ENCODE measurements around the gene UBALD1. TPM values are rescaled to one million over a fixed set of nuclear protein-coding genes. Genes with fewer than 3 reads are reported as not detected.

Gene UBALD1
- total and polyA plus RNA-seq, 4 donors = 11.1 to 32.3 (median 20.8) TPM

DNA sequence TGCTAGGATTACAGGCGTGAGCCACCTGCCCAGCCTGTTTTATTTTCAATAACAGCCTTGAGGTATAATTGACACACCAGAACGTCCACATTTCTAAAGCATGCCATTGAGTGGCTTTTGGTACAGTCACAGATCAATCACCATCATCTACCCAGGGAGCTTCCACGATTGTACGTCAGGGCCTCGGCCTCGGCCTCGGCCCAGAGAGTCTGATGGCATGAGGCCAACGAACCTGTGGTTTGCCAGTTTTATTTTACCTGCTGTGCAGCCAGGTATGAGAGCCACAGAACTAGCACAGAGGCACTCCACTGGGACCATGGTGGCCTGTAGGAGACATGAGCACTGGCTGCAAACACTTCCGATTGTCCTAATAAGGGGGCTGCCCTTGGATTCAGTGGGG lies 8.3 kb downstream of the UBALD1 start:
- Histone ChIP-seq H3K4me1 (ENCODE audit: control insufficient read depth in 1 of 2, insufficient read depth in 2 of 2, low read length in 2 of 2) (no peaks in the 10 kb centered on the region), H3K27me3 (ENCODE audit: control insufficient read depth in 1 of 2, insufficient read depth in 2 of 2, low read length in 1 of 2) (no peaks in the 10 kb centered on the region), H3K27ac (ENCODE audit: low read depth in 1 of 2, low read length in 2 of 2) (no peak overlapping the region), H3K36me3 (ENCODE audit: control insufficient read depth in 1 of 2, insufficient read depth in 2 of 2, low read length in 1 of 2) (peaks cover 0 to 1% of the 10 kb centered on the region in 2 donors), H3K9me3 (ENCODE audit: control insufficient read depth, low read length) (no peaks in the 10 kb centered on the region), H3K4me3 (ENCODE audit: low read length in 2 of 2) (no peak overlapping the region)
- ATAC-seq (ENCODE audit: low FRiP score) (no peak), DNase-seq (no peak)
- 81% methylated on average over 9 of the region's 9 CpGs for WGBS, 2 donors
- intact Hi-C loops (cut with DNase I) = no loop called here

DNA sequence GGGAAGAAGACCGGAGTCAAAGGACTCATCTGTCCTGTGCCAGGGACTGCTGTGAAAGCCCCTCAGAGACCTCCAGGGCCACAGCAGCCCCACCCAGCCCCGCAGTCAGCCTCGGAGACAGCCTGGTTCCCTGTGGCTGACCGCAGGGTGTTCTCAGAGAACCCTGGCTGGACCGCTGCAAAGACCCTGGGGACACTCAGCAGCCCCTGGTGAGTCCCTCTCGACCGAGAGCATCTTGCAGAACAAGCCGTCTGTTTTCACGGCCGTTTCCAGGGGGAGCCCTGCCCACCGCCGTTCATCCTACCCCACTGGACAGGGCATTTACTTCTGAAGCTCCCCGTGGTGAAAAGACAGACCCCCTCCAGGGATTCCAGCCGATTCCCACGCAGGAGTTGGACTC lies 10.3 kb downstream of the UBALD1 start:
- DNase-seq (no peak), ATAC-seq (ENCODE audit: low FRiP score) (no peak)
- Histone ChIP-seq H3K27ac (ENCODE audit: low read depth in 1 of 2, low read length in 2 of 2) (no peak overlapping the region), H3K27me3 (ENCODE audit: control insufficient read depth in 1 of 2, insufficient read depth in 2 of 2, low read length in 1 of 2) (no peaks in the 10 kb centered on the region), H3K4me1 (ENCODE audit: control insufficient read depth in 1 of 2, insufficient read depth in 2 of 2, low read length in 2 of 2) (no peaks in the 10 kb centered on the region), H3K4me3 (ENCODE audit: low read length in 2 of 2) (no peak overlapping the region), H3K9me3 (ENCODE audit: control insufficient read depth, low read length) (no peaks in the 10 kb centered on the region), H3K36me3 (ENCODE audit: control insufficient read depth in 1 of 2, insufficient read depth in 2 of 2, low read length in 1 of 2) (peaks cover 0 to 1% of the 10 kb centered on the region in 2 donors)
- 40 to 42% methylated on average over 15 of the region's 15 CpGs for WGBS, 2 donors
- intact Hi-C loops (cut with DNase I) = no loop called here

DNA sequence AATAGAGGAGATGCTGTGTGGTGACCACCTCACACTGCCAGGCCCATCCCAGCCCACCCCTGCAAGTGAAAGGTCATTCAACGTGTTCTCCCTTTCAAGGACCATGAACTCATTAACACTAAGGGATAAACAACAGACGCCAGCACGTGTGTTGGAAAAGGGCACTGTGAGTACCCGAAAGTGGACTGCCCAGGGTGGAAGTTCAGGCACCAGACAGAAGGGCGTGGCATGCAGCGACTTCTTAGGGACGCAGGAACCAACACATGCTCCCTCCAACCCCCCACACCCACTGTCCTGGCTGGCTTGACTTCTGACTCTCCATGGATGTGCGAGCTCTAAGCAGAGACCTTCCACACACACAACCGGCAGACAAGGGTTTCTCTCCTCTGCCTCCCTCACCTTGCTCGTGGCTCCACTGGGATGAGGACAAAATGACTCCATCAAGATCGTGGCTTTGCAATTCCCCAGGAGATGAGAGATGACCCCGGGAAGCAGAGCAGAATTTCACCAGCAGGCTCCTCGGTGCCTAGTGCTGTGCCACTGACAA lies 11.0 kb downstream of the UBALD1 start:
- intact Hi-C loops (cut with DNase I) = no loop called here
- Histone ChIP-seq H3K4me1 (ENCODE audit: control insufficient read depth in 1 of 2, insufficient read depth in 2 of 2, low read length in 2 of 2) (no peaks in the 10 kb centered on the region), H3K27ac (ENCODE audit: low read depth in 1 of 2, low read length in 2 of 2) (no peak overlapping the region), H3K36me3 (ENCODE audit: control insufficient read depth in 1 of 2, insufficient read depth in 2 of 2, low read length in 1 of 2) (peaks cover 0 to 1% of the 10 kb centered on the region in 2 donors), H3K4me3 (ENCODE audit: low read length in 2 of 2) (no peak overlapping the region), H3K27me3 (ENCODE audit: control insufficient read depth in 1 of 2, insufficient read depth in 2 of 2, low read length in 1 of 2) (no peaks in the 10 kb centered on the region), H3K9me3 (ENCODE audit: control insufficient read depth, low read length) (no peaks in the 10 kb centered on the region)
- WGBS, 2 donors = 68 to 69% methylated on average over 13 of the region's 13 CpGs
- ATAC-seq (ENCODE audit: low FRiP score) = no peak
- DNase-seq = no peak

DNA sequence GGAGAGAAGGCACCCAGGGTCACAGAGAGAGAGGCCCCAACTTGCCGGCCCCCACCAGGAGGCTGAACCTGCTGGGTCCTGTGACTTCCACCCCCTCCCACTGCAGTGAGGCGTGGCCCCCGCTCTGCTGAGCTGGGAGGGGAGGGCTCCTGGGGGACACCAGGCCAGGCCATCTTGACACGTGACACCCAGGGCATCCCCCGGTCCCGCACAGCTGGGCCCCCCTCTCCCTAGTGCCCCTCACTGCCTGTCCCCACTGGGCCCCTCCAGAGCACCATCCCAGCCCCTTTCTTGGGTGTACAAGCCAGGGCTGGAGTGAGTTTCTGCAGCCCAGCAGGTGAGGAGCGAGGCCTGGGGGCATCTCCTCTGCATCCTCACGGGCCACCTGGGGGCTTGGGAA lies 12.4 kb downstream of the UBALD1 start:
- WGBS, 2 donors = 42 to 47% methylated on average over 5 to 8 of the region's 8 CpGs
- Histone ChIP-seq H3K4me1 (ENCODE audit: control insufficient read depth in 1 of 2, insufficient read depth in 2 of 2, low read length in 2 of 2) (no peaks in the 10 kb centered on the region), H3K27ac (ENCODE audit: low read depth in 1 of 2, low read length in 2 of 2) (no peak overlapping the region), H3K36me3 (ENCODE audit: control insufficient read depth in 1 of 2, insufficient read depth in 2 of 2, low read length in 1 of 2) (no peaks in the 10 kb centered on the region), H3K4me3 (ENCODE audit: low read length in 2 of 2) (no peak overlapping the region), H3K9me3 (ENCODE audit: control insufficient read depth, low read length) (no peaks in the 10 kb centered on the region), H3K27me3 (ENCODE audit: control insufficient read depth in 1 of 2, insufficient read depth in 2 of 2, low read length in 1 of 2) (no peaks in the 10 kb centered on the region)
- no peak for ATAC-seq (ENCODE audit: low FRiP score)
- intact Hi-C loops (cut with DNase I) = no loop called here
- DNase-seq = no peak

DNA sequence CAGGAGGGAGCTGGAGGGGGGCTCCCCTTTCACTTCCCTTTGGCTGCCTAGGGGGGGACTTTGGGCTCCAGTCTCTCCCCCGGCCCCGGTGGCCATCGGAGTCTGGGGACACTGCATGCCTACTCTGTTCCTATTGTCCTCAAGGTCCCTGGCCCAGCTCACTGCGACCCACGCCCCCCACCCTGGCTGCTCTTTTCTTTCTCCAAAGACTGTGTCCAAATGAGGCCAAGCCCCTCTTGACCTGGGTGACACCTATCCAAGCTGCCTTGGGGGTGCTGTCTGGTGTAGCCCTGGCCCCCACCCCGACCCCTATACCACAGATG lies 12.9 kb downstream of the UBALD1 start:
- ATAC-seq (ENCODE audit: low FRiP score) = no peak
- no peaks in the 10 kb centered on the region for H3K27me3 ChIP-seq (ENCODE audit: control insufficient read depth in 1 of 2, insufficient read depth in 2 of 2, low read length in 1 of 2)
- H3K4me3 ChIP-seq (ENCODE audit: low read length in 2 of 2) = no peak overlapping the region
- intact Hi-C loops (cut with DNase I) = no loop called here
- H3K36me3 ChIP-seq (ENCODE audit: control insufficient read depth in 1 of 2, insufficient read depth in 2 of 2, low read length in 1 of 2) = no peaks in the 10 kb centered on the region
- no peak overlapping the region for H3K27ac ChIP-seq (ENCODE audit: low read depth in 1 of 2, low read length in 2 of 2)
- DNase-seq = no peak
- no peaks in the 10 kb centered on the region for H3K4me1 ChIP-seq (ENCODE audit: control insufficient read depth in 1 of 2, insufficient read depth in 2 of 2, low read length in 2 of 2)
- 61 to 73% methylated on average over 6 of the region's 6 CpGs for WGBS, 2 donors
- no peaks in the 10 kb centered on the region for H3K9me3 ChIP-seq (ENCODE audit: control insufficient read depth, low read length)

DNA sequence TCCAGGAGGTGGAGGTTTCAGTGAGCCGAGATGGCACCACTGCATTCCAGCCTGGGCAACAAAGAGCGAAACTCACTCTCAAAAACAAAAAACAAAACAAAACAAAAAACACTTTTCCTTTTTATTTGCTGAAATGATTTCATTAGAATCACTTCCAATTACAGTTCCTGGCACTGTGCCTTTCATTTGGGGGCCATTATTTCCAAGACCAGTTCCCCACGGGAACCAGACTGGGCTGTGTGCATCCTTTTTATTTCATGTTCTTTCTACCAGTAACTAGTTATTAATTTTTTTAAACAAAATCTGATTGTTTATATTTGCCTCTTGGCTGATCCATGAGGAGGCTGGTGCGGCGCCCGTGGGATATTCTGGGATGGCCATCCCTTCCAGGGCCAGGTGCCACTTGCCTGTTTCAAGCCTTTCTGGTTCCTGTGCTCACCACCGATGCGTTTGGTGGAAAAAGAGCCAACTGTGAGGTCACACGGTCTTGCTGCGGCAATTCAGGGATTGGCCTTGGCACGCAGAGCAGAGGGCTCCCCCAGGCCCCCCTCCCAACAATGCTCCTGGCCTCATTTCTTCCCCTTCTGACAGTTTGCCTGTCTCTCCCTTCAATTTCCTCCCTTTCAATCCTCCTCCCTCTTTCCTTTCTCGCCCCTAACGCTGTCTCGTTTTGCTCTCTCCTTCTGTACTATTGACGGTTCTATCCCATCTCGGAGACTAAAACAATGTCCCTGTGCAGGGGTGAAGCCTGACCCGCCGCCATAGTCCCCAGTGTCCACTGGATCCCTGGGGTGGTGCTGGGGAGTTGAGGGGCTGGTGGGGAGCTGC lies 13.4 kb downstream of the UBALD1 start:
- ATAC-seq (ENCODE audit: low FRiP score) = peak; percentile 51
- H3K36me3 ChIP-seq (ENCODE audit: control insufficient read depth in 1 of 2, insufficient read depth in 2 of 2, low read length in 1 of 2) = no peaks in the 10 kb centered on the region
- no peak overlapping the region for H3K27ac ChIP-seq (ENCODE audit: low read depth in 1 of 2, low read length in 2 of 2)
- H3K9me3 ChIP-seq (ENCODE audit: control insufficient read depth, low read length) = no peaks in the 10 kb centered on the region
- WGBS, 2 donors = 14 to 15% methylated on average over 18 of the region's 18 CpGs
- DNase-seq = no peak
- no peaks in the 10 kb centered on the region for H3K27me3 ChIP-seq (ENCODE audit: control insufficient read depth in 1 of 2, insufficient read depth in 2 of 2, low read length in 1 of 2)
- H3K4me3 ChIP-seq (ENCODE audit: low read length in 2 of 2) = no peak overlapping the region
- no peaks in the 10 kb centered on the region for H3K4me1 ChIP-seq (ENCODE audit: control insufficient read depth in 1 of 2, insufficient read depth in 2 of 2, low read length in 2 of 2)
- intact Hi-C loops (cut with DNase I) = no loop called here

DNA sequence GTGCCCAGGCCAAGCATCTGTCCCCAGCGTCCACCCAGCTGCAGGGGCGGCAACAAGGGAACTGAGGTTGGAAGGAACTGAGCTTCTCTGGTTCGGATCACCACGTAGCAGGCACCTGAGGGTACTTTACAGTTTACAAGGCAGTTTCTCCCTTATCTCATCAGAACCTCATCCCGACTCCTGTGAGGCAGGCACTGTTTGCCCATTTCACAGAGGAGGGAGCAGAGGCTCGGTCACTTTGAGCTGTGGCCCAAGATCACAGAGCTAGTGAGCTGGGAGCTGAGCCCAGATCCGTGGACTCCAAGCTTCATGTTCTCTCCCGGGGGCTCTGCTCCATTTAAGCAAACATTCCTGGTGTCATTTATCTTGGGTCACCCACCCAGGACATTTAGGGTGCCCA lies 15.1 kb downstream of the UBALD1 start:
- no peak for ATAC-seq (ENCODE audit: low FRiP score)
- 55 to 61% methylated on average over 8 of the region's 8 CpGs for WGBS, 2 donors
- H3K36me3 ChIP-seq (ENCODE audit: control insufficient read depth in 1 of 2, insufficient read depth in 2 of 2, low read length in 1 of 2) = no peaks in the 10 kb centered on the region
- no peak for DNase-seq
- H3K27ac ChIP-seq (ENCODE audit: low read depth in 1 of 2, low read length in 2 of 2) = no peak overlapping the region
- H3K27me3 ChIP-seq (ENCODE audit: control insufficient read depth in 1 of 2, insufficient read depth in 2 of 2, low read length in 1 of 2) = no peaks in the 10 kb centered on the region
- H3K4me1 ChIP-seq (ENCODE audit: control insufficient read depth in 1 of 2, insufficient read depth in 2 of 2, low read length in 2 of 2) = no peaks in the 10 kb centered on the region
- intact Hi-C loops (cut with DNase I) = no loop called here
- H3K4me3 ChIP-seq (ENCODE audit: low read length in 2 of 2) = no peak overlapping the region
- no peaks in the 10 kb centered on the region for H3K9me3 ChIP-seq (ENCODE audit: control insufficient read depth, low read length)

DNA sequence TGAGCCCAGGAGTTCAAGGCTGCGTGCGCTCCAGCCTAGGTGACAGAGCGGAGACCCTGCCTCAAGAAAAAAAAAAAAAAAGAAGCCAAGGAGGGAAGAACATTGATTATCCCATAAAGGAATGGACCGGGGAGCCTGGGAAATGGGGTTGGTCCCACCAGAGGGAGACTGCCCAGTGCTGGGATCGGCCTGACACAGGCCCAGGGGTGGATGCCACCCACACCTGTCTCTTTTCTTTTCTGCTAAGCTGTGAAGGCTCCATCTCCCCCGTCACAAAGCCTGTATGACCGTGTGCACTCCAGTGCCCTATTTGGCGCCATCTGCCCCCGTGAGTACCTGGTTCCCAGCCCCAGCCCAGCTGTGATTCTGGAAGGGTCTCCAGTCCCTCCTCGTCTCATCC lies 15.7 kb downstream of the UBALD1 start:
- H3K36me3 ChIP-seq (ENCODE audit: control insufficient read depth in 1 of 2, insufficient read depth in 2 of 2, low read length in 1 of 2) = no peaks in the 10 kb centered on the region
- ATAC-seq (ENCODE audit: low FRiP score) = no peak
- H3K9me3 ChIP-seq (ENCODE audit: control insufficient read depth, low read length) = no peaks in the 10 kb centered on the region
- intact Hi-C loops (cut with DNase I) = no loop called here
- WGBS, 2 donors = 87 to 90% methylated on average over 10 of the region's 10 CpGs
- H3K27ac ChIP-seq (ENCODE audit: low read depth in 1 of 2, low read length in 2 of 2) = no peak overlapping the region
- no peaks in the 10 kb centered on the region for H3K4me1 ChIP-seq (ENCODE audit: control insufficient read depth in 1 of 2, insufficient read depth in 2 of 2, low read length in 2 of 2)
- H3K4me3 ChIP-seq (ENCODE audit: low read length in 2 of 2) = no peak overlapping the region
- H3K27me3 ChIP-seq (ENCODE audit: control insufficient read depth in 1 of 2, insufficient read depth in 2 of 2, low read length in 1 of 2) = no peaks in the 10 kb centered on the region
- DNase-seq = no peak

DNA sequence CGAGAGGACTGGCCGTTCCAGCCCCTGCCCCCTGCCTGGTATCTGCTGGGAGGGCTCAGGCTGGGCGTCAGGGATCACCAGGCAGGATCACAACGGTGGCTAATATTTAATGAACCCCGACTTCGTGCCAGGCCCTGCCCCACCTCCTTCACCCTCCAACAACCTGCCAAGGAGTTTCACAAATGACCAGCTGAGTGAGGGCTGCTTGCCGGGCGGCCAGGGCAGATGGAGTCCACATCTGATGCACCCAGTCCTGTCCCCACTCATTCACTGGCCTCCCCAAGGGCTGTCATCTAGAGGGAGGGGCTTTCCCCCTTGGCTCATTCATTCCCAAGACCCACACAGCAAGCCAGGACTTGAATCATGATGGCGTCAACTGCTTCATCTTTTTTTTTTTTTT lies 17.5 kb downstream of the UBALD1 start:
- WGBS, 2 donors = 58 to 63% methylated on average over 9 of the region's 9 CpGs
- Histone ChIP-seq H3K27me3 (ENCODE audit: control insufficient read depth in 1 of 2, insufficient read depth in 2 of 2, low read length in 1 of 2) (no peaks in the 10 kb centered on the region), H3K36me3 (ENCODE audit: control insufficient read depth in 1 of 2, insufficient read depth in 2 of 2, low read length in 1 of 2) (no peaks in the 10 kb centered on the region), H3K4me3 (ENCODE audit: low read length in 2 of 2) (no peak overlapping the region), H3K27ac (ENCODE audit: low read depth in 1 of 2, low read length in 2 of 2) (no peak overlapping the region), H3K9me3 (ENCODE audit: control insufficient read depth, low read length) (no peaks in the 10 kb centered on the region), H3K4me1 (ENCODE audit: control insufficient read depth in 1 of 2, insufficient read depth in 2 of 2, low read length in 2 of 2) (no peaks in the 10 kb centered on the region)
- intact Hi-C loops (cut with DNase I) = no loop called here
- DNase-seq = no peak
- no peak for ATAC-seq (ENCODE audit: low FRiP score)

Measured in aorta (tissue), 5 donors.